RWPE1 (cell line): ENCODE measurements around the gene MC1R.
"Not testable (repeated sequence)": the region's sequence is repeated elsewhere in the genome, so short reads cannot be mapped to it uniquely, and the experiment has no call there.

ENCODE experiments used
- CTCF ChIA-PET: fragments of 350-600 bp; sonication (Branson Sonifier 250); formaldehyde crosslinking; extraction: SDS; loops from one replicate; lab custom pipeline; 2021; lab: Yijun Ruan, JAX
- POLR2A ChIA-PET: fragments of 400-600 bp; formaldehyde crosslinking; extraction: SDS; loops from one replicate; lab custom pipeline; 2020; ENCODE audit warnings: antibody characterized with exemption; ENCODE audit not compliant: low non-redundant PET; lab: Yijun Ruan, JAX
- DNase-seq: peaks from one replicate; pipeline ENCODE4 v3.0.0; 2012; ENCODE audit warnings: low spot score
- H3K27ac ChIP-seq: fragments of 450-650 bp; 2 replicates; pipeline ENCODE4 v1.5.1; 2017
- CTCF ChIP-seq: fragments of 450-650 bp; conservative IDR thresholded peaks from 2 replicates; pipeline ENCODE4 v1.5.1; 2017; ENCODE audit warnings: low read depth, mild to moderate bottlenecking

The MC1R gene

GRCh38 chr16:89964201-89964600, 45.5 kb downstream of the MC1R start:
- ChIA-PET POLR2A (no interaction called here), CTCF (no interaction called here)
- TF ChIP-seq CTCF, result no peak
- DNase-seq, result no peak
- H3K27ac ChIP-seq, result no peak overlapping the region

- no peak for TF ChIP-seq CTCF
- no peak overlapping the region for H3K27ac ChIP-seq
- CTCF ChIA-PET, result no interaction called here
- DNase-seq, result no peak
- POLR2A ChIA-PET, result no interaction called here
Observed at GRCh38 chr16:89965447-89966225, 47.0 kb downstream of the MC1R start.

GRCh38 chr16:89966756-89967155, 48.1 kb downstream of the MC1R start:
- CTCF ChIA-PET, result no interaction called here
- POLR2A ChIA-PET, result no interaction called here
- no peak for DNase-seq
- H3K27ac ChIP-seq, result no peak overlapping the region
- TF ChIP-seq CTCF, result no peak

- CTCF ChIA-PET, DNase-seq, POLR2A ChIA-PET: not testable (repeated sequence)
- H3K27ac ChIP-seq, result peak overlapping the region; percentile 36
Observed at GRCh38 chr16:89967436-89967835, 48.8 kb downstream of the MC1R start.

GRCh38 chr16:89968074-89968473, 49.4 kb downstream of the MC1R start:
- CTCF ChIA-PET, result interaction anchor here (0.7 kb wide), 1 partner anchor 18 kb away, joined by 4 read pairs; no protein-coding TSS in a partner anchor
- H3K27ac ChIP-seq, result peak overlapping the region; percentile 36
- DNase-seq, POLR2A ChIA-PET: not testable (repeated sequence)

GRCh38 chr16:89969741-89970410, 51.2 kb downstream of the MC1R start:
- DNase-seq, result no peak
- CTCF ChIA-PET, result interaction anchor here (1.2 kb wide), 1 partner anchor 60 kb away, joined by 4 read pairs; no protein-coding TSS in a partner anchor
- H3K27ac ChIP-seq, result no peak overlapping the region
- no peak for TF ChIP-seq CTCF
- POLR2A ChIA-PET, result no interaction called here
